GM12878 (cell line): Measurements from ENCODE around the gene USE1. TPM values are rescaled to one million over a fixed set of nuclear protein-coding genes. Genes with fewer than 3 reads are reported as not detected.

Experiments used
- CREB1 ChIP-seq: IDR thresholded peaks from 2 replicates; pipeline ENCODE4 v1.6.1; 2012; ENCODE audit warnings: low read depth, mild to moderate bottlenecking, inconsistent platforms
- GABPA ChIP-seq: IDR thresholded peaks from 2 replicates; pipeline ENCODE4 v1.6.1; 2014; ENCODE audit warnings: antibody characterized with exemption, low read depth, mild to moderate bottlenecking, inconsistent platforms
- HCFC1 ChIP-seq: fragments of 150-350 bp; IDR thresholded peaks from 2 replicates; pipeline ENCODE4 v1.6.1; 2014; ENCODE audit warnings: low read length
- RB1 ChIP-seq: fragments of 450-650 bp; formaldehyde crosslinking; IDR thresholded peaks from 2 replicates; pipeline ENCODE4 v1.6.1; 2017; ENCODE audit warnings: mild to moderate bottlenecking, borderline replicate concordance
- SIX5 ChIP-seq: IDR thresholded peaks from 2 replicates; pipeline ENCODE4 v1.6.1; 2011; ENCODE audit warnings: mild to moderate bottlenecking, low read depth, low read length, moderate library complexity; ENCODE audit not compliant: severe bottlenecking
- SMAD1 ChIP-seq: fragments of 450-650 bp; IDR thresholded peaks from 2 replicates; pipeline ENCODE4 v1.6.1; 2018; ENCODE audit warnings: mild to moderate bottlenecking, low read depth; ENCODE audit not compliant: partially characterized antibody
- SMARCA5 ChIP-seq: fragments of 450-650 bp; IDR thresholded peaks from 2 replicates; pipeline ENCODE4 v1.6.1; 2017; ENCODE audit warnings: mild to moderate bottlenecking
- TARDBP ChIP-seq: IDR thresholded peaks from 2 replicates; pipeline ENCODE4 v1.6.1; 2016; ENCODE audit warnings: borderline replicate concordance
- TBL1XR1 ChIP-seq: IDR thresholded peaks from 2 replicates; pipeline ENCODE4 v1.6.1; 2012; ENCODE audit warnings: low read depth, low read length, improper control_type of control experiment
- TCF12 ChIP-seq: IDR thresholded peaks from 2 replicates; pipeline ENCODE4 v1.6.1; 2011; ENCODE audit warnings: low read depth, mild to moderate bottlenecking, low read length
- polyA plus RNA-seq, 11 experiments: library from polyadenylated mRNA; depleted of rRNA in 4 of 11; unstranded in 6 of 11; stranded (reverse) in 5 of 11; fragments of >200 nt; fragmentation: Nextera tagmentation in 4 of 11; fragmentation: Illumina TruSeq in 1 of 11; extraction: Ambion mirVana in 4 of 11; extraction: Trizol in 1 of 11; gene quantifications; 1 replicate in 1 of 11; 2 replicates in 10 of 11; pipeline versions ENCODE4 v1.2.1 to v1.2.3, GENCODE V29; 2011 to 2016; ENCODE audit warnings: inconsistent platforms in 2 of 11, missing spikeins in 2 of 11, low read depth in 1 of 11
- total RNA-seq, 4 experiments: library from RNA; depleted of rRNA in 3 of 4; stranded (reverse); fragments of >200 nt in 3 of 4; fragmentation: Illumina TruSeq in 1 of 4; extraction: Trizol in 1 of 4; gene quantifications; 2 replicates each; pipeline versions ENCODE4 v1.2.1 to v1.2.3, GENCODE V29; 2013 to 2021
- TF ChIP-seq, protein P1 (sequence below): fragments of 150-350 bp; IDR thresholded peaks from 2 replicates; pipeline ENCODE4 v1.6.1; 2014; ENCODE audit warnings: mild to moderate bottlenecking, low read depth, low read length
- TF ChIP-seq, protein P2 (sequence below): fragments of 450-650 bp; IDR thresholded peaks from 2 replicates; pipeline ENCODE4 v1.6.1; 2017; ENCODE audit warnings: low read depth, mild to moderate bottlenecking, moderate library complexity
- TF ChIP-seq, protein P3 (sequence below): fragments of 450-650 bp; IDR thresholded peaks from 2 replicates; pipeline ENCODE4 v1.6.1; 2016; ENCODE audit warnings: mild to moderate bottlenecking, moderate library complexity, borderline replicate concordance
- TF ChIP-seq, protein P4 (sequence below): fragments of 450-650 bp; IDR thresholded peaks from 2 replicates; pipeline ENCODE4 v1.6.1; 2018; ENCODE audit warnings: mild to moderate bottlenecking, low read depth, moderate library complexity; ENCODE audit not compliant: partially characterized antibody

Gene USE1
- total and polyA plus RNA-seq, 10 of the 15 experiments (the other 5 are each of a cell fraction or from before 2014, with no cell fraction given): 9.7 to 24.0 (median 16.1) TPM

DNA sequence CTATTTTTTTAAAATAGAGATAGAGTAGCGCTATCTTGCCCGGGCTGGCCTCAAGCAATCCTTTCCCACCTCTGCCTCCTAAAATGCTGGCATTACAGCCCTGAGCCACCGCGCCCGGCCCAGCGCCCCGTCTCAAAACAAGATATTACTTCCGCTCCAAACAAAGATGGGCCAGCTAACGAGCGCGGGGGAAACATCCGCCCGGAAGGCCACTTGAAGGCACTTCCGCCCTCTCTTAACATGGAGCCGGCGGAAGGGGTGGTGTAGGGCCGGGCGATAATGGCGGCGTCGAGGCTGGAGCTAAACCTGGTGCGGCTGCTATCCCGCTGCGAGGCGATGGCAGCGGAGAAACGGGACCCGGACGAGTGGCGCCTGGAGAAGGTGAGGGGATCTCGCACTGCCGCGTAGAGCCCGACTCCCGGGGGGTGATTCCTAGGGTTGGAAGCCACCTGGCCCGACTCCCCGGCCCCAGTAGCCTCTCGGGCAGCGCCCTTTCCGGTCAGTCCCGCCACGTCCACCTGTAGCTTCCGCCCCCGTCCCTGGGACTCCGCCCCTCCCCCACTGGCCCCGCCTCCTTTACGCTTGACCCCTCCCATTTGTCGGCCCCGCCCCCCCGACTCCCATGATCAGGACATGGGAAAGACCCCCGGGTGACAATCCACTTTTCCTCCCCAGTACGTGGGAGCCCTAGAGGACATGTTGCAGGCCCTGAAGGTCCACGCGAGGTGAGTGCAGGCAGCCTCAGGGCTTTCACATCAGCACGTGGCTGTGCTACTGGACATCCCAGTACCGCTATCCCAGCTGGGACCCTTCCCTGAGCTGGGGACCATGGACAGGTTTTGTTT, at the start of gene USE1 (continued):
- TF ChIP-seq TARDBP (peak; percentile 41; the same call in 1 of the 2 replicates), GABPA (peak; percentile 97), HCFC1 (peak; percentile 86), CREB1 (peak; percentile 77; the same call in 1 of the 2 replicates), SMAD1 (no peak), SIX5 (peak; percentile 79), RB1 (peak; percentile 83; the same call in 1 of the 2 replicates), TCF12 (peak; percentile 39), SMARCA5 (peak; percentile 83; the same call in 1 of the 2 replicates), TBL1XR1 (no peak)
- TF ChIP-seq, protein P1, sequence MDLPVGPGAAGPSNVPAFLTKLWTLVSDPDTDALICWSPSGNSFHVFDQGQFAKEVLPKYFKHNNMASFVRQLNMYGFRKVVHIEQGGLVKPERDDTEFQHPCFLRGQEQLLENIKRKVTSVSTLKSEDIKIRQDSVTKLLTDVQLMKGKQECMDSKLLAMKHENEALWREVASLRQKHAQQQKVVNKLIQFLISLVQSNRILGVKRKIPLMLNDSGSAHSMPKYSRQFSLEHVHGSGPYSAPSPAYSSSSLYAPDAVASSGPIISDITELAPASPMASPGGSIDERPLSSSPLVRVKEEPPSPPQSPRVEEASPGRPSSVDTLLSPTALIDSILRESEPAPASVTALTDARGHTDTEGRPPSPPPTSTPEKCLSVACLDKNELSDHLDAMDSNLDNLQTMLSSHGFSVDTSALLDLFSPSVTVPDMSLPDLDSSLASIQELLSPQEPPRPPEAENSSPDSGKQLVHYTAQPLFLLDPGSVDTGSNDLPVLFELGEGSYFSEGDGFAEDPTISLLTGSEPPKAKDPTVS: no peak
- TF ChIP-seq, protein P2, sequence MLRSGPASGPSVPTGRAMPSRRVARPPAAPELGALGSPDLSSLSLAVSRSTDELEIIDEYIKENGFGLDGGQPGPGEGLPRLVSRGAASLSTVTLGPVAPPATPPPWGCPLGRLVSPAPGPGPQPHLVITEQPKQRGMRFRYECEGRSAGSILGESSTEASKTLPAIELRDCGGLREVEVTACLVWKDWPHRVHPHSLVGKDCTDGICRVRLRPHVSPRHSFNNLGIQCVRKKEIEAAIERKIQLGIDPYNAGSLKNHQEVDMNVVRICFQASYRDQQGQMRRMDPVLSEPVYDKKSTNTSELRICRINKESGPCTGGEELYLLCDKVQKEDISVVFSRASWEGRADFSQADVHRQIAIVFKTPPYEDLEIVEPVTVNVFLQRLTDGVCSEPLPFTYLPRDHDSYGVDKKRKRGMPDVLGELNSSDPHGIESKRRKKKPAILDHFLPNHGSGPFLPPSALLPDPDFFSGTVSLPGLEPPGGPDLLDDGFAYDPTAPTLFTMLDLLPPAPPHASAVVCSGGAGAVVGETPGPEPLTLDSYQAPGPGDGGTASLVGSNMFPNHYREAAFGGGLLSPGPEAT: peak; percentile 87
- TF ChIP-seq, protein P3, sequence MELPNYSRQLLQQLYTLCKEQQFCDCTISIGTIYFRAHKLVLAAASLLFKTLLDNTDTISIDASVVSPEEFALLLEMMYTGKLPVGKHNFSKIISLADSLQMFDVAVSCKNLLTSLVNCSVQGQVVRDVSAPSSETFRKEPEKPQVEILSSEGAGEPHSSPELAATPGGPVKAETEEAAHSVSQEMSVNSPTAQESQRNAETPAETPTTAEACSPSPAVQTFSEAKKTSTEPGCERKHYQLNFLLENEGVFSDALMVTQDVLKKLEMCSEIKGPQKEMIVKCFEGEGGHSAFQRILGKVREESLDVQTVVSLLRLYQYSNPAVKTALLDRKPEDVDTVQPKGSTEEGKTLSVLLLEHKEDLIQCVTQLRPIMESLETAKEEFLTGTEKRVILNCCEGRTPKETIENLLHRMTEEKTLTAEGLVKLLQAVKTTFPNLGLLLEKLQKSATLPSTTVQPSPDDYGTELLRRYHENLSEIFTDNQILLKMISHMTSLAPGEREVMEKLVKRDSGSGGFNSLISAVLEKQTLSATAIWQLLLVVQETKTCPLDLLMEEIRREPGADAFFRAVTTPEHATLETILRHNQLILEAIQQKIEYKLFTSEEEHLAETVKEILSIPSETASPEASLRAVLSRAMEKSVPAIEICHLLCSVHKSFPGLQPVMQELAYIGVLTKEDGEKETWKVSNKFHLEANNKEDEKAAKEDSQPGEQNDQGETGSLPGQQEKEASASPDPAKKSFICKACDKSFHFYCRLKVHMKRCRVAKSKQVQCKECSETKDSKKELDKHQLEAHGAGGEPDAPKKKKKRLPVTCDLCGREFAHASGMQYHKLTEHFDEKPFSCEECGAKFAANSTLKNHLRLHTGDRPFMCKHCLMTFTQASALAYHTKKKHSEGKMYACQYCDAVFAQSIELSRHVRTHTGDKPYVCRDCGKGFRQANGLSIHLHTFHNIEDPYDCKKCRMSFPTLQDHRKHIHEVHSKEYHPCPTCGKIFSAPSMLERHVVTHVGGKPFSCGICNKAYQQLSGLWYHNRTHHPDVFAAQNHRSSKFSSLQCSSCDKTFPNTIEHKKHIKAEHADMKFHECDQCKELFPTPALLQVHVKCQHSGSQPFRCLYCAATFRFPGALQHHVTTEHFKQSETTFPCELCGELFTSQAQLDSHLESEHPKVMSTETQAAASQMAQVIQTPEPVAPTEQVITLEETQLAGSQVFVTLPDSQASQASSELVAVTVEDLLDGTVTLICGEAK: peak; percentile 96
- TF ChIP-seq, protein P4, sequence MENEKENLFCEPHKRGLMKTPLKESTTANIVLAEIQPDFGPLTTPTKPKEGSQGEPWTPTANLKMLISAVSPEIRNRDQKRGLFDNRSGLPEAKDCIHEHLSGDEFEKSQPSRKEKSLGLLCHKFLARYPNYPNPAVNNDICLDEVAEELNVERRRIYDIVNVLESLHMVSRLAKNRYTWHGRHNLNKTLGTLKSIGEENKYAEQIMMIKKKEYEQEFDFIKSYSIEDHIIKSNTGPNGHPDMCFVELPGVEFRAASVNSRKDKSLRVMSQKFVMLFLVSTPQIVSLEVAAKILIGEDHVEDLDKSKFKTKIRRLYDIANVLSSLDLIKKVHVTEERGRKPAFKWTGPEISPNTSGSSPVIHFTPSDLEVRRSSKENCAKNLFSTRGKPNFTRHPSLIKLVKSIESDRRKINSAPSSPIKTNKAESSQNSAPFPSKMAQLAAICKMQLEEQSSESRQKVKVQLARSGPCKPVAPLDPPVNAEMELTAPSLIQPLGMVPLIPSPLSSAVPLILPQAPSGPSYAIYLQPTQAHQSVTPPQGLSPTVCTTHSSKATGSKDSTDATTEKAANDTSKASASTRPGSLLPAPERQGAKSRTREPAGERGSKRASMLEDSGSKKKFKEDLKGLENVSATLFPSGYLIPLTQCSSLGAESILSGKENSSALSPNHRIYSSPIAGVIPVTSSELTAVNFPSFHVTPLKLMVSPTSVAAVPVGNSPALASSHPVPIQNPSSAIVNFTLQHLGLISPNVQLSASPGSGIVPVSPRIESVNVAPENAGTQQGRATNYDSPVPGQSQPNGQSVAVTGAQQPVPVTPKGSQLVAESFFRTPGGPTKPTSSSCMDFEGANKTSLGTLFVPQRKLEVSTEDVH: peak; percentile 92
